ENCODE measurements around the gene PTPN1. TPM values are rescaled to one million over a fixed set of nuclear protein-coding genes. Genes with fewer than 3 reads are reported as not detected.
"Not testable (repeated sequence)": the region's sequence is repeated elsewhere in the genome, so short reads cannot be mapped to it uniquely, and the experiment has no call there.

PTPN1 gene
- 58.8 and 78.4 TPM in 2 replicates for total RNA-seq

DNA sequence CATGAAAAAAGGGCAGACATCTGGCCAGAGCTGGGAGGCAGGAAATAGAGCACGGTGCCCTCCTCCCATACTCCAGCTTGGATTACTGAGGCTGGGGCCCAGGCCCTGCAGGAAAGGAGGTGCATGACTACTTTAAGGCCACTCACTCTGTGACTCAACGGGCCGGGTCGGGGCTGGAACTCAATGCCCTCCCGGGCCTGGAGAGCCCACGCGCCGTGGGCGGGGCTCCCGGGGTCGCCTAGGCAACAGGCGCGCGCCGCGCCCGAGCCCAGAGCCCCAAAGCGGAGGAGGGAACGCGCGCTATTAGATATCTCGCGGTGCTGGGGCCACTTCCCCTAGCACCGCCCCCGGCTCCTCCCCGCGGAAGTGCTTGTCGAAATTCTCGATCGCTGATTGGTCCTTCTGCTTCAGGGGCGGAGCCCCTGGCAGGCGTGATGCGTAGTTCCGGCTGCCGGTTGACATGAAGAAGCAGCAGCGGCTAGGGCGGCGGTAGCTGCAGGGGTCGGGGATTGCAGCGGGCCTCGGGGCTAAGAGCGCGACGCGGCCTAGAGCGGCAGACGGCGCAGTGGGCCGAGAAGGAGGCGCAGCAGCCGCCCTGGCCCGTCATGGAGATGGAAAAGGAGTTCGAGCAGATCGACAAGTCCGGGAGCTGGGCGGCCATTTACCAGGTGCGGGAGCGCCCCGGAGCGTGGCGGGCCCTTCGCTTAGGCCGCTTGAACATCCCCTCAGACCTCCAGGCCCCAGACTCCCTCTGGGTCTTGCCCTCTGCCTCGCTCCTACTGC is at the start of gene PTPN1:
Gene PTPN1, plus strand, starts transcription at position 461 of the 783 bp plus-strand sequence. Its CDS starts 145 bp downstream, at position 606.
- DNase-seq (ENCODE audit: extremely low read depth, low read depth, low spot score), result peak; percentile 88

DNA sequence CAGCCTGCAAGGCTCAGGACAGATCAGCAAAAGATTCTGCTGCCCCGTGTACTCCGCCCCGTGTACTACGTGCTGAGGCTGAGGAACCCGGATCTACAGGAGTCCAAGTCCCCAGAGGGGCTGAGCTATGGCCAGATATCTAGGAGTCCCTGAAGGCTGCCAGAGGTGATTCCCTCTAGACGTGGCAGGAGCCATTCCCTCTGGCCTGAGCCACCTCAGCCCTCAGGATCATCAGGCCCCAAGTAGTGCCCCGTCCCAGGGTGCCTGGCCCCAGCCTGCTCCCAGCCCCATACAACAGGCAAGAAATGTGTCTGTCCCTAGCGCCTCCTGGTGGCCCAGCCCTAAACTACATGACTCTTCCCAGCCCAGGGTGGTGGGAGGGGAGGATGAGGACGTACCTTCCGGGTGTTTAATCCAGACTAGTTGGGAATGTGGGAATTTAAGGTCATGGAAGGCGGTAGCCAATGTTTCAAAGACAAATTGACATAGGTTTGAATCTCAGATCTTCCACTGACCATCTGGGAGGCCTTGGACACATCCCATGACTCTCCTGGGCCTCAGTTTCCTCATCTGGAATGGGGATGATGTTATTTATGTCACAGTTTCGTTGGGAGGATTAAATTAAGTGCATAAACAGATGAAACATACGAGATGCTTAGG is 49.4 kb upstream of the PTPN1 start:
- no peak for DNase-seq (ENCODE audit: extremely low read depth, low read depth, low spot score)

DNA sequence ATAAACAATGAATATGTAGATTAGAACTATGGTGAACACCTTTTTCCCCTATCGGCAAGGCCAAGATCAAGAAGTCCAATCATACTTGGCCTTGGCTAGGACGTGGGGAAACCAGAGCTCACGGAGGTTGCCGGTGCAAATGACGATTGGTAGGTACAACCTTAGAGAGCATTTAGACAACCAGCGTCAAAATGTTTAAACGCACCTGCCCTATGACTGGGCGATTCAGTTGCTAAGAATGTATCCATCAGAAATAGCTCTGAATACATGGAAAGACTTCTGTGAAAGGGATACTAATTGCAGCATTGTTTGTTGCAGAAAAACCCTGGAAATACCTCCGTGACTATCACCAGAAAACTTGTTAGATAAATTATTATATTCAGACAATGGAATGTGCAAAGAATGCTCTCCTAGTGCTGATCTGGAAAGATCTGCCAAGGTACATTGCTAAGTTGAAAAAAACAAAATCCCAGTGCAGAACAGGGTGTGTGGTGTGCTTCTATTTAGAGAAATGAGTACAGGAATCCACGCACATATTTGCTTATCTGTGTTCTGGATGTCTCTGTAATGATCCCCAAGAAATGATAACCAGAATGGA is 48.0 kb upstream of the PTPN1 start:
- DNase-seq (ENCODE audit: extremely low read depth, low read depth, low spot score), result no peak

DNA sequence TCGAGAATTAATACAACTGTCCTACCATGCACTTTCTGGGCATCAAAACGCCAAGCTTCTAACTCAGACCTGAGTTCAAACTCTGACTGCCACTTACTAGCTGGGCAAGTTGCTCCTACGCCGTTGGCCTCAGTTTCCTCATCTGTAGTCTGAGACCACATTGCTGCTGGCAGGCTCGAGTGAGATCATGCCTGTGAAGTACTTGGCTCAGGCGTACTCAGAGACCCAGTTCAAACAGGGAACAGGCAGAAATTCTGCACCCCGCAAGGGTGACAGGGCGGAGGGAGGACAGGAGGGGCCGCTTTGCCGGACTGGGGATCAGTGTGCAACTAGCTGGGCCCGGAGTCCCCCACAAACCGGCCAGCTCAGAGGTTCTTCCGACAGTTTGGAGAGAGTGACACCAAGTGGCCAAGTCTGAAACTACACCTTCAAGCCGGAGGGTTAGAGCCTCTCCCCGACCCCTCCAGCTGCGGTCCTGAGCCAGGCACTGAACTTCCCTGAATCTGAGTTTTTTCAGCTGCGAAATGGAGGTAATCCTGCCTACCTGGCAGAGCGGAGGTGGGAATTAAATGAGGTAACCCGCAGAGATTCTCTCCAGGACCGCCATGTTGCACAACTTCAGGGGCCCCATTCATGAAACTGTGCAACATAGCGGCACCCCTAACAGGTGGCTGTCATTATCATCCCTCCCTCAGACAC is 46.0 kb upstream of the PTPN1 start:
- DNase-seq (ENCODE audit: extremely low read depth, low read depth, low spot score), result no peak

DNA sequence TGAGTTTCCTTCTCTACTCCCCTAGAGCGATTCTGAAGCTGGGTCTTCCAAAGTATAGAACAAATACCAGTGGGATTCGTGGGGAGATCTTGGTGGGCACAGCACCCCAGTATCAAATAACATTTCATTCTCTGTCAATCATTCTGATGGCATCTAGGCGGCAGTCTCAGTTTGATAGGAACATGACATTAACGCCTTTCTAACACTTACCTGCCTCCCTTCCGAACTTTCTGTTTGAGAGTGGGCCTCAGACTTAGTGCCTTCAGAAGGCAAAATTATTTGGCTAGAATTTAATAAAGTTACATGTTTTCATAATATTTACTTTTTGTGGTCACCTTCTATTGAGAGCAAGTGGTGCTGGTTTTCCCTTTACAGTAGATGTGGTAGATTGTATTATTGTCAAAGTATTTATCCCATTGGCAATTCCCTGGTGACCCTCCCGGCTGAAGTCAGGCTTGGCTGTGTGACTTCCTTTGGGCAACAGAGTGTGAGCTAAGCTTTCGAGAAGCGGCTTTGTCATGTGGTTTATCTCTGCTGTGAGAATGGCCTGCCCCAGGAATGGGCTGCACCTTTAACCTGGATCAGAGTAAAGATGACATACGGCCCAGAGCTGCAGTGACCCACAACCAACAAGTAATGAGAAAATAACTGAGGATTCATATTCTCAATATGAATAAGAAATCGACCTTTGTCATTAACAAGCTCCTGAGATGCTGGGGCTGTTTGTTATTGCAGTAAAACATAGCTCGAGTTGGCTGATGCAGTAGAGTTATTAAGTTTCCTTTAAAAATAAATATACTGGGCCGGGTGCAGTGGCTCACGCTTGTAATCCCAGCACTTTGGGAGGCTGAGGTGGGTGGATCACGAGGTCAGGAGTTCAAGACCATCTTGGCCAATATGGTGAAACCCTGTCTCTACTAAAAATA is 45.2 kb upstream of the PTPN1 start:
- DNase-seq (ENCODE audit: extremely low read depth, low read depth, low spot score), result no peak

DNA sequence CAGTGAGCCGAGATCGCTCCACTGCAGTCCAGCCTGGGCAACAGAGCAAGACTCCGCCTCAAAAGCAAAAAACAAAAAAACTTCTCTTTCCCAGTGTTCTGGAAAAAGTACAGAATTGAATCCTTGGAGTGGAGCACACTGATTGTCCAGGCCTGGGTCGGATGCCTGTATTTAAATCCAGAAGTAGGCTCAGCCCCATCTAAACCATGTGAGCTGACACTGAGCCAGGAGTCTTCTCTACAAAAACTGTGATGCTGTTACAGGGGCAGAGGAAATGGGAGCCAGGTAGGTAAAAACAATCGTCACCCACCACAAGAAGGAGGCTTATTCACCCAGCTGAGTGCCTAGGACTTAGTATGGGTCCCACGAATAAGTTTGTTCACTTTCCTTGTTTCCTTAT is 43.0 kb upstream of the PTPN1 start:
- DNase-seq (ENCODE audit: extremely low read depth, low read depth, low spot score), result no peak

DNA sequence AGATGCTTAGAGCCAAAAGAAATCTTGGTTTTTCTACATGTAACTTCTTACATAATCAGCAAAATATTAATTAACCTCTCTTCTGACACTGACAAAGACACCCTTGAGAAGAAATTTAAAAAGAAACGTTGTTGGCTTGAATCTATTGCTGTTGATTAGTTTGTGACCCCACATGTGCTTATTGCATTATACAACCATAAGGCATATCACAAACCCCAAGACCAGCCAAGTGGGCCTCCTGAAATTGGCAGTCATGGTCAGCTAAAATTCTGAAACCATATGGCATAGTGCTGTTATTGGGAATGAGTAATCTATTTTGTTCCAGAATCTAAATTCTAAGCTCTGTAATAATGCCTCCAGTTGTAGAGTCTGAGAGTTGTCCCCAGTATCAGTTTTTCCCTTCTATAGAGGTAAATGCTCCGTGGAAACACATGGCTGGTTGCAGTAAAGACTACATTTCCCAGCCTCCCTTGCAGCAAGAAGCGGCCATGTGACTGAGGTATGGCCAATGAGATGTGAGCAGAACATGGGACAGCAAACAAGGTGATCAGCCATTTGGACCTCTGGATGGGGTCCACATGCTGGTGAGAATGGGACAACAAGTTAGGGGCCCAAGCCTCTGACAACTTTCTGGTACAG is 42.3 kb upstream of the PTPN1 start:
- DNase-seq (ENCODE audit: extremely low read depth, low read depth, low spot score), result no peak

DNA sequence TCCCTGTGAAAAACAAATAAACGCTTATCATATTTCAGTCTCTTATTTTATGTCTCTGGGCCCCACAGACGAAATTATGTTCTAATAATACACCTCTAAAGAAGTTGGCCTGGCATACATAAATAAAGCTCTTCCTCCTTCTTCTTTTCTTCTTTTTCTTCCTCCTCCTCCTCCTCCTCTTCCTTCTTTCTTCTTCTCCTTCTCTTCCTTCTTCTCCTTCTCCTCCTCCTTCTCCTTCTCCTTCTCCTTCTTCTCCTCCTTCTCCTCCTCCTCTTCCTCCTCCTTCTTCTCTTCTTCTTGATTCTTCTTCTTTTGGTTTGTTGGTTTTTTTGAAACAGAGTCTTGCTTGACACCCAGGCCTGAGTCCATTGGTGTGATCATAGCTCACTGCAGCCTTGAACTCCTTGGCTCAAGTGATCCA is 41.8 kb upstream of the PTPN1 start:
- DNase-seq (ENCODE audit: extremely low read depth, low read depth, low spot score), result no peak

DNA sequence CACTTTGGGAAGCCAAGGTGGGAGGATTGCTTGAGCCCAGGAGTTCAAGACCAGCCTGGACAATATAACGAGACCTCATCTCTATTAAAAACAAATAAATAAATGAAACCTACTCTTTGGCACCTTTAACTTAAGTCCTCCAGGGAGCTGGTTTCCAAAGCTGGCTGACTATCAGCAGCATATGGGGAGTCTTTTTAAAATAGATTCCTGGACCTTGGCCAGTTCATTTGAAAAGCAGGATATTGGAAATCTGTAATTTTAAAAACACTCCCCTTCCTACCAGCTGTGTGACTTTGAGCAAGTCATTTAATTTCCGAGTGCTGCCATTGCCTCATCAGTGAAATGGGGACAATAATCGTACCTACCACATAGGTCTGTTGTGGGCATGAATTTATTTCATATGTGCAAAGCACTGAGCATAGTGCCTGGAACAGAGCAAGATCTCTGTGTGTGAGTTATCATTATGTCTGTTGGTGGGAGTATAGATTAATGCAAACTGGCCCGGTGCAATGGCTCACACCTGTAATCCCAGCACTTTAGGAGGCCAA is 40.9 kb upstream of the PTPN1 start:
- DNase-seq (ENCODE audit: extremely low read depth, low read depth, low spot score), result no peak

DNA sequence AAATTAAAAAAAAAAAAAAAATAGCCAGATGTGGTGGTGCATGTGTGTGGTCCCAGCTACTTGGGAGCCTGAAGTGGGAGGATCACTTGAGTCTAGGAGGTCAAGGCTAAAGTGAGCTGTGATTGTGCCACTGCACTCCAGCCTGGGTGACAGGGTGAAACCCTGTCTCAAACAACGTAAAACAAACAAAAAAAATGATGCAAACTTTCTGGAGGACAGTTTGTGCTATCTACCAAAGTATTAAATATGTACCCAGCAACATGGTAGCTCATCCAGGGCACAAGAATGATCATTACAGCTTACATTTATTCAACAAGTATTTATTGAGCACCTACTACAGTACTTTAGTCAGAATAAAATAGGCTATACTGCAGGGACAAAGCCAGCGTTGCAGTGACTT is 40.4 kb upstream of the PTPN1 start:
- no peak for DNase-seq (ENCODE audit: extremely low read depth, low read depth, low spot score)

DNA sequence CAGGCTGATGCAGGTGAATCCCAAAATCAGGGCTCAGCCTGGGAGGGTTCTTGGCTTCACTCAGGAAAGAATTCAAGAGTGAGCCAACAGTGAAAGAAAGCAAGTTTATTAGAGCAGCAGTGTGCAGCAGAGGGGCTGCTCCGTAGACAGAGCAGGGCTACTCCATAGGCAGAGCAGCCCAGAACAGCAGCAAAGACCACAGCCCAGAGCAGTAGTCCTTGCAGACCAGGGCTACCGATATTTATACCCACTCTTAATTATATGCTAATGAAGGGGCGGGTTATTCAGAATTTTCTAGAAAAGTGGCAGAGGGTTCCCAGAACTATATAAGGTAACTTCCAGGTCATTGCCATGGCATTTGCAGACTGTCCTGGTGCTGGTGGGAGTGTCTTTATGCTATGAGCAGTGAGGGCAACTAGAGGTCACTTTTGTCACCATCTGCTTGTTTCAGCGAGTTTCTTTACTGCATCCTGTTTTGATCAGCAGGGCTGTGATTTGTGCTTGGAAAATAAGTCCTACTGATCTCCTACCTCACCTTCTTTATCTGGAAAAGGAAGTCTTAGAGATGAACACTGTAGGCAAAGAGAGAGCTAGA is 39.8 kb upstream of the PTPN1 start:
- peak; percentile 58 for DNase-seq (ENCODE audit: extremely low read depth, low read depth, low spot score)

DNA sequence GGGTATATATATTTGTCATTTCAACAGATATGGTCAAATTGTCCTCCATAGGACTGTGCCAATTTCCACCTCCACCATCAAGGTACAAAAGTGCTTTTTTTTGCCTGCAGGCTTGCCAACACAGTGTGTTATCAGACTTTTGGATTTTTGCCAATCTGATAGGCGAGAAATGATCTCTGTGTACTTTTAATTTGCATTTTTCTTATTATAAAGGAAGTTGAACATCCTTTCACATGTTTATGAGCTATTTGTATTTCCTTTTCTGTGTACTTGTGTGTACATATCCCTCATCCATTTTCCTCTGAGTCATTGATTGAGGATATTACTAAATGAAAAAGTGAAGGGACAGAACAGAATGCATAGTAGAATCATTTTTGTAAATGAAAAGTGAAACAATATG is 39.0 kb upstream of the PTPN1 start:
- peak; percentile 85 for DNase-seq (ENCODE audit: extremely low read depth, low read depth, low spot score)

DNA sequence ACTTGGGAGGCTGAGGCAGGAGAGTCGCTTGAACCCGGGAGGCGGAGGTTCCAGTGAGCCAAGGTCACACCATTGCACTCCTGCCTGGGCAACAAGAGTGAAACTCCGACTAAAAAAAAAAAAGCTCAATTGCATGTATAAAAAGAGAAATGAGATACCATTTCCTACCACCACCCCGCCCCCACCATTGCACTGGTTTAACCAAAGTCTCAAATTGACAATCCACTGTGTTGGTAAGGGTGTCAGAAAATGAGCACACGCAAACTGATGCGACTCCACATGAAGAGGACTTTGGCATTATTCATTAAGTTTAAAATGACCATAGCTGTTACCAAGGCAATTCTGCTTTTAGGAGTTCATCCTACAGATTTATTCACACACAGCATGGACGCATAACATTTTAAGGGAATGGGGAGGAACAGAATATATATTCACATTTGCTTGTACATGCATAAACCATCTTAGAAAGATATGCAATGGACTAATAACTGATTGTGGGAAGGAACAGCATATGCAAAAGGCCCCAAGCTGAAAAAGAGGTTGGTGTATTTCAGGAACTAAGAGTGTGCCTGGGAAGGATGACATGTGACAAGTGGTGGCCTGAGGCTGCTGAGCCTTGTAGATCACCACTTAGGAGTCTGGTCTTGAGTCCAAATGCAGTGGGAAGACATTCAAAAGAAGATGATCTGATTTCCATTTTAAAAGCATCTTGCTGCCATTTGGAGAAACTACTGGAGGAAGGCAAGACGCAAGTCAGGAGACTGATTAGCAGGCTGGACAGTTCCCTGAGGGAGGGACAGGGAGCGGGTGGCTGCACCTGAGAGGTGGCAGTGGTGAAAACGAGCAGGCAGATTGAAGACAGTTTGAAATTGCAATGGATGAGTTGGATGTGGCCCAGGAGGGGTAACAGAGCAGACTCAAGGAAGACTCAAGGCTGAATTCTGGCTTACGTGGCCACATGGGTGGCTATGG is 37.2 kb upstream of the PTPN1 start:
- DNase-seq (ENCODE audit: extremely low read depth, low read depth, low spot score), result no peak

DNA sequence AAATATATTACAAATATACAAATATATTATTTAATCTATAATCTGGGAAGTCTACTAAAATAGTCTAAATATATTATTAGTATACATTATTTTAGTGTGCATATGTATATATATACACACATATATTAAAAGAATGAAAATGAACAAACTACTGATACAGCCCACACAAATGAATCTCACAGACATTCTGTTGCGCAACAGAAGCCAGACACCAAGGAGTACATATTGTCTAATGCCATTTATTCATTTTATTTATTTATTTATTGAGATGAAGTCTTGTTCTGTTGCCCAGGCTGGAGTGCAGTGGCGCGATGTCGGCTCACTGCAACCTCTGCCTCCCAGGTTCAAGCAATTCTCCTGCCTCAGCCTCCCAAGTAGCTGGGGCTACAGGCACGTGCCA is 35.8 kb upstream of the PTPN1 start:
- DNase-seq (ENCODE audit: extremely low read depth, low read depth, low spot score), result not testable (repeated sequence)

DNA sequence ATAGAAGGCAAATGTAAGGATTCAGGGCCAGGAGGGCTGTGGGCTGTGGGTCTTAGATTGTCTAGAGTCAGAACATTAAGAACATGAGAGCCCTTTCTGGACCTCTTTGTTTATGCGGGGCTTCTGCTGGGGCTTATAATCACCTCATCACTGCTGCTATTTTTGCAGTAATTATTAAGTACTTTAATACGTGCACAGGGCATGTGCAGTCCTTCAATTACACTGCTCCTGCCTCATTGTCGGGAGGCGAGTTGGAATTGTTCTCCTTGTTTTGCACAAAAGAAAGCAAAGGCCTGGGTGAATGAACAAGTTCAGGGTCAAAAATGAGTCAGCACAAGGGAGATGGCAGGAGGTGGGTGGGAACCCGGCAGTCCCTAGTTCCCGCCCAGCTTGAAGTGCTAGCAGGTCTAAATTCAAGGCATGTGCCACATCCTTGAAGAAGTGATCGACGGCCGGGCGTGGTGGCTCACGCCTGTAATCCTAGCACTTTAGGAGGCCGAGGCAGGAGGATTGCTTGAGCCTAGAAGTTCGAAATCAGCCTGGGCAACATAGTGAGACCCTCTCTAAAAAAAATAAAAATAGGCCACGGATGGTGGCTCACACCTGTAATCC is 34.4 kb upstream of the PTPN1 start:
- DNase-seq (ENCODE audit: extremely low read depth, low read depth, low spot score), result no peak

DNA sequence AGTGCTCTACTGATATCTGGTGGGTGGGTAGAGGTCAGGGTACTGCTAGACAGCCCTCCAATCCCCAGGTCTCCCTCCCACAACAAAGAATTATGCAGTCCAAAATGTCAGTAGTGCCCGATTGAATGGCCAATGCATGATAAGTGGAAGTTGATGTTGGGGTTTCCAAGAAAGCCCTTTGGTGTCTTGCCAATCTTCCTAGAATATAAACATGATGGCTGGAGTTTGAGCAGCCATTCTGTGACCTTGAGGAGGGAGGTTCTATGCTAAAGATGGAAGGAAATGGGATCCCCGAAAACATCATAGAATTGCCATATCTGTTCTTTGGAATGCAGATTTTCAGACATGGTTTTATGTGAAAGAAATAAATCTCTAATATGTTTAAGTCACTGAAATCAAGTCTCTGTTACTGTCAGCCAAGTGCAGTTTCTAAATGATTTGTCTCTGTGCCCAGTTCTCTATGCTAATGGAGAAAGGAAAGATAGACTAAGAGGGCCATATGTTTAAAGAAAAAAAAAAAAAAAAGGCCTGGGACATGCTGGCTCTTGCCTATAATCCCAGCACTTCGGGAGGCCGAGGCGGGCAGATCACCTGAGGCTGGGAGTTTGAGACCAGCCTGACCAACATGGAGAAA is 32.8 kb upstream of the PTPN1 start:
- DNase-seq (ENCODE audit: extremely low read depth, low read depth, low spot score), result no peak

All from glomerular endothelial cell (primary cell).